GM13977 (cell line): ENCODE data around the gene LRRIQ4.

Experiments
- DNase-seq: peaks from one replicate; pipeline ENCODE4 v3.0.0; 2012; ENCODE audit warnings: low spot score
- CTCF ChIP-seq: IDR thresholded peaks from 2 replicates; pipeline ENCODE4 v1.5.1; 2012; ENCODE audit warnings: mild to moderate bottlenecking, control low read depth; ENCODE audit not compliant: insufficient read depth; ENCODE audit errors: extremely low read depth, missing control alignments
- in situ Hi-C: fragments of 300-500 bp; cut with MboI; formaldehyde crosslinking; loops from one replicate; pipeline ENCODE4 v1.12.0; 2022; ENCODE audit warnings: low sequenced_read_pairs, low pct_unique_long_range_greater_than_20kb, mixed read lengths, inconsistent platforms; ENCODE audit not compliant: unreplicated experiment

Gene LRRIQ4

DNA sequence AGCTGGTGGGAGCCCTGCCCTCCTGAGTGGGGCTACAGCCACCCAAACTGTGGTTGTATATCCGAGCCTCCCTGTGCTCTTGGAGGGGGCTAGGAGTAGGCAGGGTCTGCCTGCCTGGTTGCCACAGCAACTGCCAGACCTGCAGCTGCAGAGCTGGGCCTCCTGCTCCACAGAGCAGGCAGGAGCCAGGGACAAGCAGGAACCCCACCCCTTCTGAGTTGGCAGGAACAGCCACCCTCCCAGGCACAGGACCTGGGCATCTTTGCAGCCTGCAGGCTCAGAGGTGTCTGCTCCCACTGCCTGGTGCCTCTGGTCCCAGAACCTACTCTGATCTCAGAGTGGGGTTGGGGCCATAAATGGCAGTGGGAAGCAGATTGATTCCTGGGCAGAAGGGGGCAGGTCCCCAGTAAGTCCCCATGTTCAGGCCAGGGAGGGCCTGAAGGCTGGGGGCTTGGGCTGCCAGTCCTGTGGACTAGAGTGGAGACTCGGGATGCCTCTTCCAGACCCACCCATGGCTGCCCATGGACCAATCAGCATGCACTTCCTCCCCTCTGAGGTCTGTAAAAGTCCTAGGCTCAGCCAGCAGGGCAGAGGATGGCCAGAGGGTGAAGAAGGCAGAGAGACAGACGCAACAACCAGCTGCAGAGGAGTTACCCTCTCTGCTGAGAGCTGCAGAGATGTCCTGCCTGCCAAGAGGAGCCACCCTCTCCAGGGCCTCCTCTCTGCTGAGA lies 67.3 kb downstream of the LRRIQ4 start:
- in situ Hi-C loops: no loop called here
- DNase-seq: no peak
- TF ChIP-seq CTCF: no peak

GRCh38 chr3:169880576-169881250 lies 68.0 kb downstream of the LRRIQ4 start:
- DNase-seq: no peak
- TF ChIP-seq CTCF: no peak
- in situ Hi-C loops: no loop called here

DNA sequence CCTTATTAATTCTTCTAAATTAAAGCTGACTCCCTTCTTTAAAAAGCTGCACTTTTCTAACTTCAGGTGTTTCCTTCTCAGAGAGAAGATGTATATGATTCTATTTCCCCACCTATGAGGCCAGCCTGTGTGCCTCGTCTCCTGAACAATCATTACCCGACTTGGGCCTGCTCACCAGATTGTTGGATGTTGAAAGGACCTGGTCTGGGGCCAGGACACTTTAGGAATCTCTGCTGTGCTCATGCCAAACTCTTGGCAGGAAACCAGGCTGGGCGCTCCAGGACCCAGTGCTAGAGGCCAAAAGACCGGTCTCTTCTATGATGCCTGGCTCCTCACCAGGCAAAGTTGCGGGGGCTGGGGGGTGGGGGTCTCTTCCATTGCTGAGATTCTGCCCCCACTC lies 74.0 kb downstream of the LRRIQ4 start:
- no peak for DNase-seq
- in situ Hi-C loops: no loop called here
- no peak for TF ChIP-seq CTCF
